Measurements from ENCODE around the gene SPTBN1. TPM values are rescaled to one million over a fixed set of nuclear protein-coding genes. Genes with fewer than 3 reads are reported as not detected.

SPTBN1 gene
- total RNA-seq, 2 experiments from 2014 or later, result 82.9 to 109 TPM

GRCh38 chr2:54536720-54537119 is 80.6 kb downstream of the SPTBN1 start:
- no peaks in the 10 kb centered on the region for H3K9me3 Mint-ChIP-seq (ENCODE audit: low read depth)
- H3K4me1 Mint-ChIP-seq, result no peaks in the 10 kb centered on the region
- no peak overlapping the region for H3K27ac Mint-ChIP-seq
- CTCF ChIA-PET, result interaction anchor here (1.7 kb wide), 1 partner anchor 13 kb away, joined by 7 read pairs; no protein-coding TSS in a partner anchor
- H3K4me3 Mint-ChIP-seq, result no peak overlapping the region
- peaks cover 21% of the 10 kb centered on the region for H3K27me3 Mint-ChIP-seq
- DNase-seq (no peak), ATAC-seq (no peak)
- no peaks in the 10 kb centered on the region for H3K36me3 Mint-ChIP-seq

- DNase-seq, result no peak
- no peak overlapping the region for H3K27ac Mint-ChIP-seq
- H3K27me3 Mint-ChIP-seq, result peaks cover 21% of the 10 kb centered on the region
- no peak for ATAC-seq
- no peaks in the 10 kb centered on the region for H3K36me3 Mint-ChIP-seq
- no peaks in the 10 kb centered on the region for H3K9me3 Mint-ChIP-seq (ENCODE audit: low read depth)
- H3K4me1 Mint-ChIP-seq, result no peaks in the 10 kb centered on the region
- CTCF ChIA-PET, result interaction anchor here (0.9 kb wide), 1 partner anchor 8 kb away, joined by 3 read pairs; no protein-coding TSS in a partner anchor
- H3K4me3 Mint-ChIP-seq, result no peak overlapping the region
Measured at GRCh38 chr2:54538537-54538936, 82.4 kb downstream of the SPTBN1 start.

- CTCF ChIA-PET, result interaction anchor here (1.0 kb wide), 1 partner anchor 16 kb away, joined by 3 read pairs; no protein-coding TSS in a partner anchor
- H3K4me3 Mint-ChIP-seq, result no peak overlapping the region
Measured at GRCh38 chr2:54539683-54540082, 83.6 kb downstream of the SPTBN1 start.

GRCh38 chr2:54540194-54540593 is 84.1 kb downstream of the SPTBN1 start:
- CTCF ChIA-PET, result interaction anchor here (1.0 kb wide), 1 partner anchor 16 kb away, joined by 3 read pairs; no protein-coding TSS in a partner anchor
- Mint-ChIP-seq H3K27me3 (peaks cover 14% of the 10 kb centered on the region), H3K9me3 (ENCODE audit: low read depth) (no peaks in the 10 kb centered on the region), H3K36me3 (no peaks in the 10 kb centered on the region), H3K4me1 (no peaks in the 10 kb centered on the region), H3K4me3 (no peak overlapping the region), H3K27ac (no peak overlapping the region)
- no peak for DNase-seq
- ATAC-seq, result no peak

More at GRCh38 chr2:54539683-54540082, 83.6 kb downstream of the SPTBN1 start:
- DNase-seq, result no peak
- Mint-ChIP-seq H3K27ac (no peak overlapping the region), H3K9me3 (ENCODE audit: low read depth) (no peaks in the 10 kb centered on the region), H3K4me1 (no peaks in the 10 kb centered on the region), H3K36me3 (no peaks in the 10 kb centered on the region), H3K27me3 (peaks cover 20% of the 10 kb centered on the region)
- no peak for ATAC-seq

- CTCF ChIA-PET, result no interaction called here
- ATAC-seq (no peak), DNase-seq (no peak)
- Mint-ChIP-seq H3K36me3 (no peaks in the 10 kb centered on the region), H3K9me3 (ENCODE audit: low read depth) (no peaks in the 10 kb centered on the region), H3K4me3 (no peak overlapping the region), H3K27ac (no peak overlapping the region), H3K4me1 (peaks cover 2% of the 10 kb centered on the region), H3K27me3 (peaks cover 10% of the 10 kb centered on the region)
Measured at GRCh38 chr2:54541995-54542394, 85.9 kb downstream of the SPTBN1 start.

GRCh38 chr2:54543733-54544396 is 87.7 kb downstream of the SPTBN1 start:
- ATAC-seq, result no peak
- Mint-ChIP-seq H3K27ac (no peak overlapping the region), H3K4me3 (no peak overlapping the region), H3K36me3 (no peaks in the 10 kb centered on the region), H3K27me3 (peaks cover 4% of the 10 kb centered on the region), H3K4me1 (peaks cover 3% of the 10 kb centered on the region), H3K9me3 (ENCODE audit: low read depth) (no peaks in the 10 kb centered on the region)
- CTCF ChIA-PET, result no interaction called here
- no peak for DNase-seq

- no peak overlapping the region for H3K4me3 Mint-ChIP-seq
- DNase-seq (no peak), ATAC-seq (no peak)
- H3K36me3 Mint-ChIP-seq, result no peaks in the 10 kb centered on the region
- no peaks in the 10 kb centered on the region for H3K9me3 Mint-ChIP-seq (ENCODE audit: low read depth)
- H3K27ac Mint-ChIP-seq, result no peak overlapping the region
- CTCF ChIA-PET, result no interaction called here
- H3K27me3 Mint-ChIP-seq, result peaks cover 2% of the 10 kb centered on the region
- H3K4me1 Mint-ChIP-seq, result peaks cover 3% of the 10 kb centered on the region
Measured at GRCh38 chr2:54545702-54546450, 89.7 kb downstream of the SPTBN1 start.

- ATAC-seq (no peak), DNase-seq (no peak)
- Mint-ChIP-seq H3K36me3 (no peaks in the 10 kb centered on the region), H3K27me3 (no peaks in the 10 kb centered on the region), H3K27ac (no peak overlapping the region), H3K9me3 (ENCODE audit: low read depth) (no peaks in the 10 kb centered on the region), H3K4me1 (peaks cover 3% of the 10 kb centered on the region), H3K4me3 (no peak overlapping the region)
- CTCF ChIA-PET, result no interaction called here
Measured at GRCh38 chr2:54546518-54546917, 90.4 kb downstream of the SPTBN1 start.

- no peak overlapping the region for H3K27ac Mint-ChIP-seq
Measured at GRCh38 chr2:54546923-54547720, 91.0 kb downstream of the SPTBN1 start.

GRCh38 chr2:54549430-54549829 is 93.3 kb downstream of the SPTBN1 start:
- Mint-ChIP-seq H3K36me3 (no peaks in the 10 kb centered on the region), H3K9me3 (ENCODE audit: low read depth) (no peaks in the 10 kb centered on the region), H3K4me3 (no peak overlapping the region), H3K4me1 (peaks cover 10% of the 10 kb centered on the region), H3K27me3 (no peaks in the 10 kb centered on the region), H3K27ac (no peak overlapping the region)
- CTCF ChIA-PET, result no interaction called here
- no peak for DNase-seq
- ATAC-seq, result no peak

More at GRCh38 chr2:54546923-54547720, 91.0 kb downstream of the SPTBN1 start:
- Mint-ChIP-seq H3K4me1 (peaks cover 3% of the 10 kb centered on the region), H3K27me3 (no peaks in the 10 kb centered on the region), H3K36me3 (no peaks in the 10 kb centered on the region), H3K4me3 (no peak overlapping the region), H3K9me3 (ENCODE audit: low read depth) (no peaks in the 10 kb centered on the region)
- CTCF ChIA-PET, result interaction anchor here (0.7 kb wide), 1 partner anchor 733 kb away, joined by 3 read pairs; no protein-coding TSS in a partner anchor
- DNase-seq (no peak), ATAC-seq (no peak)

GRCh38 chr2:54549917-54550518 is 93.9 kb downstream of the SPTBN1 start:
- no peak overlapping the region for H3K4me3 Mint-ChIP-seq
- H3K36me3 Mint-ChIP-seq, result no peaks in the 10 kb centered on the region
- H3K9me3 Mint-ChIP-seq (ENCODE audit: low read depth), result no peaks in the 10 kb centered on the region
- ATAC-seq, result no peak
- CTCF ChIA-PET, result no interaction called here
- peaks cover 13% of the 10 kb centered on the region for H3K4me1 Mint-ChIP-seq
- DNase-seq, result no peak
- H3K27ac Mint-ChIP-seq, result no peak overlapping the region
- H3K27me3 Mint-ChIP-seq, result no peaks in the 10 kb centered on the region

- no peak overlapping the region for H3K4me3 Mint-ChIP-seq
Measured at GRCh38 chr2:54550547-54550946, 94.4 kb downstream of the SPTBN1 start.

GRCh38 chr2:54551123-54551756 is 95.1 kb downstream of the SPTBN1 start:
- ATAC-seq (no peak), DNase-seq (no peak)
- Mint-ChIP-seq H3K27me3 (no peaks in the 10 kb centered on the region), H3K27ac (no peak overlapping the region), H3K4me1 (peaks cover 23% of the 10 kb centered on the region), H3K36me3 (no peaks in the 10 kb centered on the region), H3K4me3 (no peak overlapping the region), H3K9me3 (ENCODE audit: low read depth) (no peaks in the 10 kb centered on the region)
- CTCF ChIA-PET, result no interaction called here

More at GRCh38 chr2:54550547-54550946, 94.4 kb downstream of the SPTBN1 start:
- Mint-ChIP-seq H3K4me1 (peaks cover 19% of the 10 kb centered on the region), H3K9me3 (ENCODE audit: low read depth) (no peaks in the 10 kb centered on the region), H3K36me3 (no peaks in the 10 kb centered on the region), H3K27me3 (no peaks in the 10 kb centered on the region), H3K27ac (no peak overlapping the region)
- DNase-seq (no peak), ATAC-seq (no peak)
- CTCF ChIA-PET, result no interaction called here

Data from activated CD8-positive, alpha-beta memory T cell treated with anti-CD3 and anti-CD28 coated beads, Interleukin-2, amount 10 ng/mL, durations not matched to agents 7 days and 5 days (primary cell).